HEK293T (cell line): Measurements from ENCODE around the gene SIRPA.

Experiments used
- BHLHE40 ChIP-seq: fragments of 450-650 bp; IDR thresholded peaks from 2 replicates; pipeline ENCODE4 v1.6.1; 2016; ENCODE audit warnings: mild to moderate bottlenecking, moderate library complexity, borderline replicate concordance
- CTBP1 ChIP-seq: fragments of 450-650 bp; IDR thresholded peaks from 2 replicates; pipeline ENCODE4 v1.6.1; 2016; ENCODE audit warnings: borderline replicate concordance
- ELF4 ChIP-seq: fragments of 450-650 bp; IDR thresholded peaks from 2 replicates; pipeline ENCODE4 v1.6.1; 2017; ENCODE audit warnings: antibody characterized with exemption
- FOXK2 ChIP-seq: fragments of 450-650 bp; IDR thresholded peaks from 2 replicates; pipeline ENCODE4 v1.6.1; 2016; ENCODE audit warnings: mild to moderate bottlenecking
- FOXM1 ChIP-seq: fragments of 450-650 bp; IDR thresholded peaks from 2 replicates; pipeline ENCODE4 v1.6.1; 2017; ENCODE audit warnings: mild to moderate bottlenecking, borderline replicate concordance
- HDGF ChIP-seq: fragments of 450-650 bp; IDR thresholded peaks from 2 replicates; pipeline ENCODE4 v1.6.1; 2017; ENCODE audit warnings: antibody characterized with exemption, borderline replicate concordance
- LEF1 ChIP-seq: fragments of 450-650 bp; IDR thresholded peaks from 2 replicates; pipeline ENCODE4 v1.6.1; 2017; ENCODE audit warnings: mild to moderate bottlenecking, borderline replicate concordance
- NFRKB ChIP-seq: fragments of 450-650 bp; IDR thresholded peaks from 2 replicates; pipeline ENCODE4 v1.6.1; 2016; ENCODE audit warnings: mild to moderate bottlenecking, moderate library complexity
- PKNOX1 ChIP-seq: fragments of 450-650 bp; IDR thresholded peaks from 2 replicates; pipeline ENCODE4 v1.6.1; 2016
- SUZ12 ChIP-seq: fragments of 450-650 bp; IDR thresholded peaks from 2 replicates; pipeline ENCODE4 v1.6.1; 2016; ENCODE audit warnings: mild to moderate bottlenecking
- TARDBP ChIP-seq: fragments of 450-650 bp; IDR thresholded peaks from 2 replicates; pipeline ENCODE4 v1.6.1; 2016
- ZNF384 ChIP-seq: fragments of 450-650 bp; IDR thresholded peaks from 2 replicates; pipeline ENCODE4 v1.6.1; 2016

GRCh38 chr20:1848373-1848772 is 46.8 kb upstream of the SIRPA start:
- TF ChIP-seq FOXM1: no peak
- no peak for TF ChIP-seq FOXK2
- TF ChIP-seq BHLHE40: no peak
- no peak for TF ChIP-seq PKNOX1
- TF ChIP-seq ZNF384: no peak
- no peak for TF ChIP-seq TARDBP
- TF ChIP-seq CTBP1: no peak
- no peak for TF ChIP-seq LEF1
- no peak for TF ChIP-seq ELF4
- no peak for TF ChIP-seq HDGF
- TF ChIP-seq NFRKB: no peak
- no peak for TF ChIP-seq SUZ12
